HS-5 (cell line): Measurements from ENCODE around the gene AGPAT2.

Source experiments
- DNase-seq: peaks from one replicate; pipeline ENCODE4 v3.0.0-alpha.2; 2012; ENCODE audit warnings: low read depth

Gene AGPAT2

GRCh38 chr9:136686794-136687711 lies at the start of gene AGPAT2:
AGPAT2 (minus strand) TSS chr9:136687457; CDS start chr9:136687357, 100 bp downstream.
- no peak for DNase-seq

GRCh38 chr9:136735812-136736480 lies 48.7 kb upstream of the AGPAT2 start:
- no peak for DNase-seq

- DNase-seq, result no peak
These were observed 47.7 kb upstream of the AGPAT2 start for GRCh38 chr9:136734837-136735496.

DNA sequence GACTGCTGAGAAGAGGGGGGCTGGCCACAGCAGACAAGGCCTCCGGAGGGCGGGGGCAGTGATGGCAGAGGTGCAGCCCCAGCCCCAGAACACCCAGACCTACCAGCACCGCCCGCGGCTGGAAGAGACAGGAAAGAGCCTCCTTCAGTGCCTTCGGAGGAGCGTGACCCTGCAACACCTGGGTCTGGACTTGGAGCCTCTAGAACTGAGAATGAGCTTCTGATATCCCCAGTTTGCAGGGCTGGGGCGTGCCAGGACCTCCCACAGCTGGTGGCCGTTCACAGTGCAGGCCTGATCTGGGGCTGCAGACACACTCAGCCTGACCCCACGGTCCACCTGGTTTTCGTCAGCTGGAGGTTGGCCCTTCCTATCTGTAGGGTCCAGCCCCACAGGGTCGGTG lies 46.4 kb upstream of the AGPAT2 start:
- no peak for DNase-seq

DNA sequence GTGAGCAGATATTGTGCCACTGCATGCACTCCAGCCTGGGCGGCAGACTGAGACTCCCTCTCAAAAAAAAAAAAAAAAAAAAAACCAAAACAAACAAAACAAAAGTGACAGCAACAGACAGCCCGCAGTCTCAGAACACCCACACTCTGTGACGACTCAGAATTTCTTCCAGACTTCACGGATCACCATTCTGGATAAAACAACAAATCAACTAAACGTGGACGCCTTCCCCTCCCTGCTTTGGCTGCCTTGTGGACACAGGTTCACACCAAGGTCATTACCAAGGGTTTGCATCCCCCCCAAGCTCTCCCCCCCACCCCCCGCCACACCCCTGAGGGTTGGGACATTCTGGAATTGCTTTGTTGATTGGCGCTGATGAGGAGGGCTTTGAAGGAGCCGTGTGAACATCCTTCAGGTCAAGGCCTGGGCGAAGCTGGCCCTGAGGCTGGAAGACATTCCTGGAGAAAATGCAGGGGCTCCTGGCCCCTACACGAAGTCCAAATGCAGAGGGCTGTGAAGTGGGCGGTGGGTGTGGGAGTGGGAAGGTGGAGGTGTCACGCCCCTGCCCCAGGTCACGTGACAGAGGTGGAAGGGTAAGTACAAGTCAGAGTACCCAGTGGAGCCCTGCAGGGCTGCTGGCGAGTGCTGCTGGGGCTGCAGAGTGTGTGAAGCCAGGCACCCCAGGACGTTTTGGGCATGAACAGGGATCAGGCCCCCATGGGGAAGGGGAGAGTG lies 45.4 kb upstream of the AGPAT2 start:
- no peak for DNase-seq

- DNase-seq, result no peak
These were observed 42.7 kb upstream of the AGPAT2 start for GRCh38 chr9:136729926-136730325.

DNA sequence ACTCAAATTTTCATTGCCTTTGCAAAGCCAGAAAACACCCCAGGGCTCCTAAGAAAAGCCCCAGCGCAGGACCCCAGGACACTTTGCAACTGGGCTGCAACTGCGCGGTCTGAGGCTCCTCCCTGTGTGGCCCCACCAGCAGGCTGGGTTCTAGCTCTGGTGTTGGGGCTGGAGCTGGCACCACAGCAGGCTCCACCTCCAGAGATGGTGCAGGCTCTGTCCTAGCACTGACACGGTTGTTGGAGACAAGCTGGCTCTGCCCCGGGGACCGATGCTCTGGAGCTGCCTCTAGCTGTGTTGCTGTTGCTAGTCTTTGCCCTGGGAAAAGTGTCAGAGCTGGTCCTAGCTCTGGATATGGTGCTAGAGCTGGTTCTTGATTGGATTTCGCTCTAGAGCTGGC lies 41.9 kb upstream of the AGPAT2 start:
- DNase-seq, result no peak

- DNase-seq, result no peak
These were observed 41.4 kb upstream of the AGPAT2 start for GRCh38 chr9:136728548-136729123.

- peak; percentile 43 for DNase-seq
These were observed 40.9 kb upstream of the AGPAT2 start for GRCh38 chr9:136728080-136728547.

DNA sequence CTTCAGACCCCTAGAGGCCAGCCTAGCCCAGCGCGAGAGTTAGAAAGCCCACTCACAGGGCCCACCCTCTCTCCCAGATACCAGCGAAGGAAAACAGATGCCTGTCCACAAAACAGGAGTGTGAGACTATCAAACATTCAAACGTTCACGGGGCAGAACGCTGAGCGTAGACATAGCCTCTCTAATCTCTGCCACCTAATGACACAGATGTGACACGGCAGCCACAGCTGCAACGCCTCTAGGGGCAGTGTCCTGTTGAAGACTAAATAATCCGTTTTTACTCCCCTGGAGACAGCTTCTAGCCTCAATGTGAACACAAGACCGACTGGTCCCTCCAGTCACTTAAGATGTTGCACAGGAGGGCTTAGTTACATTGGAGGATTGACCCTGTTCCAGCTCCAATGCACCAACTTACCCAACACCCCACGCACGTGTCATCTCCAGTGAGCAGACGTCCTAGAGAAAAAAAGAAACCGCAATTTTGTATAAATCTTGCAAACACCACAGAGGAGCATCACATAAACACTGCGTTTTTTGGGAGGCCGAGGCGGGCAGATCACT lies 39.5 kb upstream of the AGPAT2 start:
- DNase-seq, result no peak

- DNase-seq, result no peak
These were observed 38.9 kb upstream of the AGPAT2 start for GRCh38 chr9:136726118-136726517.

DNA sequence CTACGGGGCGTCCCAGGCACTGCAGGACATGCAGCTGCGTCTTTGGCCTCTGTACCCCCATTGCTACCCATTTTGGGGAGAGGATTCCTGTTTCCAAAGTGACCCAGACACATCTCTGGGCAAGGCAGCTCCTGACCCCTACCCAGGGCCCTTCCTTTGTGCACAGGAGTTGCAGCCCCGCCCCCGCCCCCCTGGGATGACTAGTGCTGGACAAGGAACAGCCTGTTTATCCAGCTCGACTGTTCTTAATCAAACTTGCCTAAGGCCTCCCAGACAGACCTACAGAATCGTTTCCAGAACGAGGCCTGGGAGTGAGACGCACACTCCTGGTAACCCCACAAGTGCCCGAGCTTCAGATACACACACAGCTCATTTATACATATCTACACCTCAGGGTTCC lies 38.4 kb upstream of the AGPAT2 start:
- no peak for DNase-seq

DNA sequence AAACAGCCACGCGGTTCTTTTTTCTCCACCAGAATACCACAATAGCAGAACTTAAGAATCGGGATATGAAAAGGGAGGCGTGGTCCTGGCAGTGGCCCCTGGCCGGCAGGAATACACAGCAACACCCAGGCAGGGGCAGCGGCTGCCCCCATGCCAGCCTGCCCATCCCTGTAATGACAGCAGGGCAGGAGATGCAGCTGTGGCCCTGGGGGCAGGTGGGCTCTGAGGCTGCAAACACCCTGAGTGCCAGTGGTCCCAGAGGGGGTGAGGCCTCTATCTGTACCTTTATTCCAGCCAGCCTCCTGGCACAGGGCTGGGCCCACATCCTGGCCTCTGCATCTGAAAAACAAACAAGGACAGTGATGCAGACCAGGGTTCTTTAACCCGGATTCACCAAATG lies 37.5 kb upstream of the AGPAT2 start:
- no peak for DNase-seq

- DNase-seq, result no peak
These were observed 36.7 kb upstream of the AGPAT2 start for GRCh38 chr9:136723989-136724388.

DNA sequence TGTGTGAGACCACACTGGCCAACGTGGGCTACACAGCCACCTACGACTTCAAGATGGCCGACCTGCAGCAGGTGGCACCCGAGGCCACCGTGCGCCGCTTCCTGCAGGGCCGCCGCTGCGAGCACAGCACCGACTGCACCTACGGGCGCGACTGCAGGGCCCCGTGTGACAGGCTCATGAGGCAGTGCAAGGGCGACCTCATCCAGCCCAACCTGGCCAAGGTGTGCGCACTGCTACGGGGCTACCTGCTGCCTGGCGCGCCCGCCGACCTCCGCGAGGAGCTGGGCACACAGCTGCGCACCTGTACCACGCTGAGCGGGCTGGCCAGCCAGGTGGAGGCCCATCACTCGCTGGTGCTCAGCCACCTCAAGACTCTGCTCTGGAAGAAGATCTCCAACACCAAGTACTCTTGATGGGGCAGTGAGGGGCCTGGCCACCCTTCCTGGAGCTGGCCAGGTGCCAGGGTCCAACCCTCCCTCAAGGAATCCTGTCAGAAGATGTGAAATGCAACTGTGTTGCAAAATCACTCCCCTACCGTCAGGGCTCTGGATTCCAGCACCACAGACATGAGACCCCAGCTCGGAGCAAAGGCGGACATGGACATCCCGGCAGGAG lies 36.2 kb upstream of the AGPAT2 start:
- no peak for DNase-seq

- no peak for DNase-seq
These were observed 35.7 kb upstream of the AGPAT2 start for GRCh38 chr9:136722969-136723356.

DNA sequence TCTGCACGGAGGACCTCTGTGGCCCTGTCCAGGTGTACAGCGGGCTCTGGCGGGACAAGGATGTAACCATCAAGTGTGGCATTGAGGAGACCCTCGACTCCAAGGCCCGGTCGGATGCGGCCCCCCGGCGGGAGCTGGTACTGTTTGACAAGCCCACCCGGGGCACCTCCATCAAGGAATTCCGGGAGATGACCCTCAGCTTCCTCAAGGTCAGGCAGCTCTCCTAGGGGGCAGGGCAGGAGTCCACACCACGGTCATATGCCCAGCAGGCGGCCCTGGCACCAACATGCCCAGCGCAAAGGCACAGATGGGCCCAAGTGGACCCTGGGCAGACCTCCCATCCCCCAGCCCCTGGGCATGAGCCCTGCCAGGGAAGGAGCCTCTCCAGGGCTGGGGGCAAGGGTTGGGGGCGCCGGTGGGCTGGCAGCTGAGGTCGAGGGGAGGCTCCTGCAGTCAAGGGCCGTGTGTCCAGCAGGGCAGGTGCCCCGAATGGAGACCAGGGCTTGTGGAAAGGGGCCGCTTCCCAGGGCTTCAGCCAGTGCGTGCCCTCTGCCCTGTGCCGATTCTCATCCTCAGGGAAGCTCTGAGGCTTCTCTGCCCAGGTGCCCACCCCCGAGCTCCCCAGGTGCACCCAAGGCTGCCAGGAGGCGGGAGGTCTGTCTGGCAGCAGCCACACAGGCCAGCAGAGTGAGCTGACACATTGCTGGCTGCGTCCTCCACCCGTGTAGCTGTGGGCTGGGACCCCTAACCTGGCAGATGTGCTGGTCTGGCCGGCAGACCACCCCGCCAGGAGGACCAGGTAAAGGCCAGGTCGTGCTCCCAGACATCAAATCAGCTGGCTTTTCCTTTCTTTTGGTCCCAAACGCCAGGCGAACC lies 35.1 kb upstream of the AGPAT2 start:
- no peak for DNase-seq

DNA sequence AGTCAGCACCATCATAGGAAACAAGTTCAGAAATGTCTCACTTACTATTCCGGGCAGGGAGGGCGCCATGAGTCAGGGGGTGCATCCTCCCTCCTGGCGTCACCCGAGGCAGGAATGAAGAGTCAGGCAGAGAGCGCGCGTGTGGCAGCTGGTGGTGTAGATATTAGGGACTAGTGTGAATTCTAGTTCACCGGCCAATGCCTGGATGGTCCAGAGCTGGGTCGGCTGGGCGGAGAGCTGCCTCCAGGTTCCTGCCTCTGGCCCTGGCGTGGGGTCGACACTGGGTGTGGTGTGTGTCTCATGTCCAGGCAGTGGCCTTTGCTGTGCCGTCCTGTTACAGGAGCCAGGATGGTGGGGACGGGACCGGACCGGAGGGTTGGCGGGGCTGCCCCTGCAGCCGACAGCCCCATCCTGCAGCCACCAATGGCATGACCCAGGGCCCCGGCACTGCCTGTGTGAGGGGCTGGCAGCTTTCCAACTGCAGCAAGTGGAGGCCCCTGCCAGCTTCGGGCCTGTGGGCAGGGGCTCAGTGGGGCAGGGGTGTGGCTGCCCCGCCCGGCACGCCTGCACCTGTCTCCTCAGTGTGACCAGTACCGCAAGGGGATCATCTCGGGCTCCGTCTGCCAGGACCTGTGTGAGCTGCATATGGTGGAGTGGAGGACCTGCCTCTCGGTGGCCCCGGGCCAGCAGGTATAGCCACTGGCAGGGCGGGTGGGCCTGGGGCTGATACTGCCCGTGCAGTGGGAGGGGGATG lies 34.3 kb upstream of the AGPAT2 start:
- no peak for DNase-seq

GRCh38 chr9:136720898-136721338 lies 33.7 kb upstream of the AGPAT2 start:
- no peak for DNase-seq
